ENCODE data around the gene MRTFA.

The MRTFA gene

DNA sequence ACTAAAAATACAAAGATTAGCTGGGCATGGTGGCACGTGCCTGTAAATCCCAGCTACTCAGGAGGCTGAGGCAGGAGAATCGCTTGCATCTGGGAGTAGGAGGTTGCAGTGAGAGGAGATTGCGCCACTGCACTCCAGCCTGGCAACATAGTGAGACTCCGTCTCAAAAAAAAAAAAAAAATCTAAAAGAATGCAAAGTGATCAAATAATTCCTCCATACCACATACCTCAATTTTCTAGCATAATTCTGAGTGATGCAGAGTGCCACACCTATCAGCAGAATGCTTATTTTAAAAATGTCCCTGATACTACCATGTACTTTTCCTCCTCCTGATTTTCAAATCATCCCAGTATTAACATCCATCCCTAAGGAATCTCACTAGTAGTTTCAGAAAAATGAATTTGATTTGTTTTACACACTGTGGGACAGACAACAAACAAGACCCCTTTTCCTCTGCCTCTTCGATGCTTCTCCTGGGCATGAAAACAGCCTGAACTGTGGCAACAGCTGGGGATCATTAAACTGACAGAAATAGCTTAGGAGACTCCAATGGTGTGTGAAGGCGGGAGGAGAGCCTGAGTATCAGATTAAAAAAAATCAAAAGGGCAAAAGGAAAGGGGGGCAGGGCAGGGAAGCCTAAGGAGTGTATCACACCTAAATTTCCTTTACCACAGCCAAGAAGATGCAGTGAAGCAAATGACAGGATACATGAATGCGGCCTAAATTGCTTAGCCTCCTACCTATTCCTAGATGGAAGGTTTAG lies 151.4 kb downstream of the MRTFA start:
- no peaks in the 10 kb centered on the region for H3K36me3 ChIP-seq (ENCODE audit: control insufficient read depth, insufficient read depth, low read length)
- no peaks in the 10 kb centered on the region for H3K9me3 ChIP-seq (ENCODE audit: control insufficient read depth, low read length)
- H3K4me3 ChIP-seq (ENCODE audit: low read length), result no peak overlapping the region
- no peaks in the 10 kb centered on the region for H3K27me3 ChIP-seq (ENCODE audit: control insufficient read depth, insufficient read depth, low read length)
- no peak overlapping the region for H3K9ac ChIP-seq (ENCODE audit: low read length)
- H3K4me1 ChIP-seq (ENCODE audit: control insufficient read depth, insufficient read depth, low read length), result peaks cover 9% of the 10 kb centered on the region

DNA sequence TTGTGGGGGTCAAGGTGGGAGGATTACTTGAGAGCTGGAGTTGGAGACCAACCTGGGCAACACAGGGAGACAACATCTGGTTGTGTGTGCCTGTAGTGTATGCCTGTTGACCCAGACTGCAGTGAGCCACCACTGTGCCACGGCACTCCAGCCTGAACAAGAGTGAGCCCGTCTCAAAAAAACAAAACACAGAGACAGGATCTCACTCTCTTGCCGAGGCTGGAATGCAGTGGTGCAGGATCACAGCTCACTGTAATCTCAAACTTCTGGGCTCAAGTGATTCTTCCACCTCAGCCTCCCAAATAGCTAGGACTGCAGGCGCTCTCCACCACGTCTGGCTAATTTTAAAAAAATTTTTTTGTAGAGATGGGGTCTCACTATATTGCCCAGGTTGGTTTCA lies 153.6 kb downstream of the MRTFA start:
- Histone ChIP-seq H3K4me1 (ENCODE audit: control insufficient read depth, insufficient read depth, low read length) (peaks cover 24% of the 10 kb centered on the region), H3K9ac (ENCODE audit: low read length) (no peak overlapping the region), H3K4me3 (ENCODE audit: low read length) (no peak overlapping the region), H3K27me3 (ENCODE audit: control insufficient read depth, insufficient read depth, low read length) (no peaks in the 10 kb centered on the region), H3K36me3 (ENCODE audit: control insufficient read depth, insufficient read depth, low read length) (no peaks in the 10 kb centered on the region), H3K9me3 (ENCODE audit: control insufficient read depth, low read length) (no peaks in the 10 kb centered on the region)

DNA sequence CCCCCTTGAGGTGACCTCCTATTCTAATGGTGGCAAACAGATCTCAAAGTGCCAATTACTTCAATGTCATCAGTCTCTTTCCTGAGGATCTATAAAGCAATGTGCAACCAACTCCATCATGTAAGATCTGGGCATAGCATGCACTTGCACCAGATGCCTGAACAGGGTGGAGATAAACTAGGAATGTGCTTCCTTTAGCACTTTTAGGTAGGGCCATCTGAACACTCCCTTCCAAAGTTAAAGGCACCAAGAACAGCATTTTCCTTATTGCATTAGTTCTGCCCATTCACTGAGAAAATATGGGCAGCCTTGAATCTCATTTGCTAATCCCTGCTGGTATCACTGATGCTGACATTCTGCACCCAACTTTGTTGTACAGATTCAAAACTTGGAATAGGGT lies 154.1 kb downstream of the MRTFA start:
- Histone ChIP-seq H3K36me3 (ENCODE audit: control insufficient read depth, insufficient read depth, low read length) (no peaks in the 10 kb centered on the region), H3K27me3 (ENCODE audit: control insufficient read depth, insufficient read depth, low read length) (no peaks in the 10 kb centered on the region), H3K4me3 (ENCODE audit: low read length) (no peak overlapping the region), H3K4me1 (ENCODE audit: control insufficient read depth, insufficient read depth, low read length) (peaks cover 29% of the 10 kb centered on the region), H3K9me3 (ENCODE audit: control insufficient read depth, low read length) (no peaks in the 10 kb centered on the region), H3K9ac (ENCODE audit: low read length) (no peak overlapping the region)

DNA sequence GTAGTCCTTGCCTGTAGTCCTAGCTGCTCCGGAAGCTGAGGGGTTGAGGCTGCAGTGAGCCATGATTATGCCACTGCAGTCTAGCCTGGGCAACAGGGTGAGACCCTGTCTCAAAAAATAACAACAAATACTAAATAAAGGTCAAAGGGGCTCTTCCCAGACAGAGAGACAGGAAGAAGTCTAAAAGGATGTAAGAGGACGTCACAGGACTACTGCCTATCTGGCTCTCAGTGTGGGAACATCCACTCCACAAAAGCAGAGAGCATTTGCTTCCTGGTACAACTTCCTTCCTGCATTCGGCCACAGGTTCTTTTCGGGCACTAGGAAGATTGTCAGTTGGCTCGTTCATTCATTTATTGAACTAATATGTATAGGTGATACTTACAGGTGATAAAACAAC lies 155.5 kb downstream of the MRTFA start:
- Histone ChIP-seq H3K4me3 (ENCODE audit: low read length) (no peak overlapping the region), H3K4me1 (ENCODE audit: control insufficient read depth, insufficient read depth, low read length) (peaks cover 29% of the 10 kb centered on the region)

GRCh38 chr22:40479887-40480538 lies 156.5 kb downstream of the MRTFA start:
- H3K4me3 ChIP-seq (ENCODE audit: low read length), result no peak overlapping the region
- H3K36me3 ChIP-seq (ENCODE audit: control insufficient read depth, insufficient read depth, low read length), result no peaks in the 10 kb centered on the region
- no peak overlapping the region for H3K9ac ChIP-seq (ENCODE audit: low read length)
- H3K27me3 ChIP-seq (ENCODE audit: control insufficient read depth, insufficient read depth, low read length), result no peaks in the 10 kb centered on the region
- no peaks in the 10 kb centered on the region for H3K9me3 ChIP-seq (ENCODE audit: control insufficient read depth, low read length)
- H3K4me1 ChIP-seq (ENCODE audit: control insufficient read depth, insufficient read depth, low read length), result peaks cover 29% of the 10 kb centered on the region

More for the DNA sequence above, 155.5 kb downstream of the MRTFA start:
- Histone ChIP-seq H3K27me3 (ENCODE audit: control insufficient read depth, insufficient read depth, low read length) (no peaks in the 10 kb centered on the region), H3K36me3 (ENCODE audit: control insufficient read depth, insufficient read depth, low read length) (no peaks in the 10 kb centered on the region), H3K9ac (ENCODE audit: low read length) (no peak overlapping the region), H3K9me3 (ENCODE audit: control insufficient read depth, low read length) (no peaks in the 10 kb centered on the region)

- no peak overlapping the region for H3K9ac ChIP-seq (ENCODE audit: low read length)
- peaks cover 29% of the 10 kb centered on the region for H3K4me1 ChIP-seq (ENCODE audit: control insufficient read depth, insufficient read depth, low read length)
- no peak overlapping the region for H3K4me3 ChIP-seq (ENCODE audit: low read length)
- H3K27me3 ChIP-seq (ENCODE audit: control insufficient read depth, insufficient read depth, low read length), result no peaks in the 10 kb centered on the region
- H3K9me3 ChIP-seq (ENCODE audit: control insufficient read depth, low read length), result no peaks in the 10 kb centered on the region
- no peaks in the 10 kb centered on the region for H3K36me3 ChIP-seq (ENCODE audit: control insufficient read depth, insufficient read depth, low read length)
Measured at GRCh38 chr22:40479126-40479800, 157.3 kb downstream of the MRTFA start.

GRCh38 chr22:40478338-40479125 lies 158.0 kb downstream of the MRTFA start:
- no peaks in the 10 kb centered on the region for H3K9me3 ChIP-seq (ENCODE audit: control insufficient read depth, low read length)
- H3K4me1 ChIP-seq (ENCODE audit: control insufficient read depth, insufficient read depth, low read length), result peaks cover 29% of the 10 kb centered on the region
- H3K36me3 ChIP-seq (ENCODE audit: control insufficient read depth, insufficient read depth, low read length), result no peaks in the 10 kb centered on the region
- no peaks in the 10 kb centered on the region for H3K27me3 ChIP-seq (ENCODE audit: control insufficient read depth, insufficient read depth, low read length)
- H3K4me3 ChIP-seq (ENCODE audit: low read length), result no peak overlapping the region
- no peak overlapping the region for H3K9ac ChIP-seq (ENCODE audit: low read length)

DNA sequence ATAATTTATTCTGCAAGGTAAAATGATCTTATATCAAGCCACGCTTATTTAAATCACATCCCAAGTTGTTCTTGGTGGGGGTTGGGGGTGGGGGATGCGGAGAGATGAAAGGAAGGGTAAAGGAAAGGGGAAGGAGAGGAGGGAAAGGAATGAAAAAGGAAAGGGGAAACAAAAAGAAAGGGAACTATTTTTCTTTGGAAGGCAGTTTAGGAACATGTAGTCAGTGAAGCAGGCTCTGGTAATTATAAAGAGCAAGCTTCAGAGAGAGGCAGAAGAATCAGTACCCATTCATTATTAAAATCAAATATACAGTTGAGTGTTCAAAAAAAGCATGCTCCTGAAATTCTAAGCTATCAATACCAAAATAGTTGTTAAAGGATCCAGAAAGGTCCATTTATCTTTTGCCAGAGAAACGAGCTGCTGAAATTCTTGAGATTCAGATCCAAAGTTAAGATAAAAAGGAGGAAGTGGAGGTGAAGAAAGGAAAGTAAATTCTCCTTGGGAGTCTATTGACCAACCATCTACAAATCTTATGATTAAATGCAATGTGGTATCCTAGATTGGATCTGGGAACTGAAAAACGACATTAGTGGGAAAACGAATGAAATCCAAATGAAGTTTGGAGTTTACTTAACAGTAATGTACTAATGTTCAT lies 158.7 kb downstream of the MRTFA start:
- Histone ChIP-seq H3K4me1 (ENCODE audit: control insufficient read depth, insufficient read depth, low read length) (peaks cover 29% of the 10 kb centered on the region), H3K9ac (ENCODE audit: low read length) (no peak overlapping the region), H3K36me3 (ENCODE audit: control insufficient read depth, insufficient read depth, low read length) (no peaks in the 10 kb centered on the region), H3K9me3 (ENCODE audit: control insufficient read depth, low read length) (no peaks in the 10 kb centered on the region), H3K4me3 (ENCODE audit: low read length) (no peak overlapping the region), H3K27me3 (ENCODE audit: control insufficient read depth, insufficient read depth, low read length) (no peaks in the 10 kb centered on the region)

GRCh38 chr22:40476341-40476740 lies 160.2 kb downstream of the MRTFA start:
- no peaks in the 10 kb centered on the region for H3K36me3 ChIP-seq (ENCODE audit: control insufficient read depth, insufficient read depth, low read length)
- H3K4me3 ChIP-seq (ENCODE audit: low read length), result no peak overlapping the region
- peaks cover 26% of the 10 kb centered on the region for H3K4me1 ChIP-seq (ENCODE audit: control insufficient read depth, insufficient read depth, low read length)
- no peaks in the 10 kb centered on the region for H3K9me3 ChIP-seq (ENCODE audit: control insufficient read depth, low read length)
- no peaks in the 10 kb centered on the region for H3K27me3 ChIP-seq (ENCODE audit: control insufficient read depth, insufficient read depth, low read length)
- no peak overlapping the region for H3K9ac ChIP-seq (ENCODE audit: low read length)

- H3K4me1 ChIP-seq (ENCODE audit: control insufficient read depth, insufficient read depth, low read length), result peaks cover 14% of the 10 kb centered on the region
- H3K36me3 ChIP-seq (ENCODE audit: control insufficient read depth, insufficient read depth, low read length), result no peaks in the 10 kb centered on the region
- H3K4me3 ChIP-seq (ENCODE audit: low read length), result no peak overlapping the region
- no peaks in the 10 kb centered on the region for H3K27me3 ChIP-seq (ENCODE audit: control insufficient read depth, insufficient read depth, low read length)
- no peak overlapping the region for H3K9ac ChIP-seq (ENCODE audit: low read length)
- no peaks in the 10 kb centered on the region for H3K9me3 ChIP-seq (ENCODE audit: control insufficient read depth, low read length)
Measured at GRCh38 chr22:40473703-40474102, 162.8 kb downstream of the MRTFA start.

DNA sequence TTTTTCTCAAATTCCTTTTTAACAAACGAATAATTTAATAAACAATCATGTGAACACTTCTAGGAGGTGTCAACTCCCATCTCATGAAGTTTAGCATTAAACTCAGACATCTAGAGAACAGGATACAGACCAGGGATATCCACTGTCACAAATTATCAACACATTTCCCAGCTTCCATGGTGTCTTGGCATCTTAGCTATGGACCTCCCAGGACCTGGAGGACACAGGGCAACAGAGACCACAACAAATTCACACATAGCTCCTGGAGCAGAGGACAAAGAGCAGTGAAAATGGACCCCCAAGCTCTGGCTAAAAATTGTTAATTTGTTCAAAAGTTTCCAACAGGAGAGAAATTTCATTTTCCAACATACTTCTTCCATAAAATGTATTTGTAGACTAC lies 163.9 kb downstream of the MRTFA start:
- H3K9me3 ChIP-seq (ENCODE audit: control insufficient read depth, low read length), result no peaks in the 10 kb centered on the region
- H3K9ac ChIP-seq (ENCODE audit: low read length), result no peak overlapping the region
- H3K27me3 ChIP-seq (ENCODE audit: control insufficient read depth, insufficient read depth, low read length), result no peaks in the 10 kb centered on the region
- H3K4me1 ChIP-seq (ENCODE audit: control insufficient read depth, insufficient read depth, low read length), result peaks cover 6% of the 10 kb centered on the region
- H3K4me3 ChIP-seq (ENCODE audit: low read length), result no peak overlapping the region
- no peaks in the 10 kb centered on the region for H3K36me3 ChIP-seq (ENCODE audit: control insufficient read depth, insufficient read depth, low read length)

All from mucosa of stomach (tissue), 1 donor.